ENCODE results near the gene MAP3K20. TPM values are rescaled to one million over a fixed set of nuclear protein-coding genes. Genes with fewer than 3 reads are reported as not detected.

The MAP3K20 gene
- total and polyA plus RNA-seq, 7 donors = 41.8 to 533 (median 366) TPM

- no peaks in the 10 kb centered on the region for H3K9me3 ChIP-seq
- H3K36me3 ChIP-seq (ENCODE audit: insufficient read depth in 1 of 2, low read depth in 1 of 2) = peaks cover 0 to 11% of the 10 kb centered on the region in 2 donors
- TF ChIP-seq CTCF (IDR thresholded peaks at IDR 0.05) = no peak
- H3K27me3 ChIP-seq (ENCODE audit: insufficient read depth in 3 of 3, low read length in 2 of 3) = no peaks in the 10 kb centered on the region
- peaks cover 29% of the 10 kb centered on the region for H3K4me1 ChIP-seq
- no peak overlapping the region for H3K4me3 ChIP-seq
- ATAC-seq (peak; percentile 50 to 72 (median 58)), DNase-seq (no peak)
- H3K27ac ChIP-seq = peak overlapping the region; percentile 63
- WGBS, 3 donors = 8 to 17% (median 13%) methylated on average over 1 of the region's 1 CpG
- intact Hi-C loops (cut with DNase I) = no loop called here
These were observed 155.4 kb downstream of the MAP3K20 start for GRCh38 chr2:173231042-173231441.

- Histone ChIP-seq H3K9me3 (no peaks in the 10 kb centered on the region), H3K4me1 (peaks cover 29% of the 10 kb centered on the region), H3K27ac (peak overlapping the region; percentile 63), H3K27me3 (ENCODE audit: insufficient read depth in 3 of 3, low read length in 2 of 3) (no peaks in the 10 kb centered on the region), H3K36me3 (ENCODE audit: insufficient read depth in 1 of 2, low read depth in 1 of 2) (peaks cover 0 to 11% of the 10 kb centered on the region in 2 donors), H3K4me3 (no peak overlapping the region)
- DNase-seq = peak in 1 of 2 donors; percentile 44
- 9 to 21% (median 13%) methylated on average over 1 of the region's 1 CpG for WGBS, 3 donors
- peak; percentile 24 to 38 (median 26) for ATAC-seq
- TF ChIP-seq CTCF (IDR thresholded peaks at IDR 0.05) = no peak
- intact Hi-C loops (cut with DNase I) = no loop called here
These were observed 155.8 kb downstream of the MAP3K20 start for GRCh38 chr2:173231465-173231864.

GRCh38 chr2:173232956-173233744 lies 157.5 kb downstream of the MAP3K20 start:
- no peak for TF ChIP-seq CTCF (IDR thresholded peaks at IDR 0.05)
- H3K36me3 ChIP-seq (ENCODE audit: insufficient read depth in 1 of 2, low read depth in 1 of 2) = peaks cover 0 to 11% of the 10 kb centered on the region in 2 donors
- intact Hi-C loops (cut with DNase I) = no loop called here
- H3K9me3 ChIP-seq = no peaks in the 10 kb centered on the region
- H3K4me3 ChIP-seq = no peak overlapping the region
- H3K27me3 ChIP-seq (ENCODE audit: insufficient read depth in 3 of 3, low read length in 2 of 3) = no peaks in the 10 kb centered on the region
- peaks cover 20% of the 10 kb centered on the region for H3K4me1 ChIP-seq
- WGBS, 3 donors = 88 to 96% (median 90%) methylated on average over 5 of the region's 5 CpGs
- no peak overlapping the region for H3K27ac ChIP-seq
- ATAC-seq (no peak), DNase-seq (no peak)

- H3K36me3 ChIP-seq (ENCODE audit: insufficient read depth in 1 of 2, low read depth in 1 of 2) = peaks cover 0 to 40% of the 10 kb centered on the region in 2 donors
- no peaks in the 10 kb centered on the region for H3K9me3 ChIP-seq
- H3K4me3 ChIP-seq = no peak overlapping the region
- ATAC-seq (no peak), DNase-seq (no peak)
- 95 to 97% (median 96%) methylated on average over 5 of the region's 5 CpGs for WGBS, 3 donors
- TF ChIP-seq CTCF (IDR thresholded peaks at IDR 0.05) = no peak
- intact Hi-C loops (cut with DNase I) = no loop called here
- no peaks in the 10 kb centered on the region for H3K27me3 ChIP-seq (ENCODE audit: insufficient read depth in 3 of 3, low read length in 2 of 3)
- no peak overlapping the region for H3K27ac ChIP-seq
- peaks cover 9% of the 10 kb centered on the region for H3K4me1 ChIP-seq
These were observed 160.5 kb downstream of the MAP3K20 start for GRCh38 chr2:173235947-173236803.
